ENCODE data around the gene TMPRSS9. TPM values are rescaled to one million over a fixed set of nuclear protein-coding genes. Genes with fewer than 3 reads are reported as not detected.
"Not testable (repeated sequence)": the region's sequence is repeated elsewhere in the genome, so short reads cannot be mapped to it uniquely, and the experiment has no call there.

The TMPRSS9 gene
- total RNA-seq, 2 experiments from 2014 or later = not detected

DNA sequence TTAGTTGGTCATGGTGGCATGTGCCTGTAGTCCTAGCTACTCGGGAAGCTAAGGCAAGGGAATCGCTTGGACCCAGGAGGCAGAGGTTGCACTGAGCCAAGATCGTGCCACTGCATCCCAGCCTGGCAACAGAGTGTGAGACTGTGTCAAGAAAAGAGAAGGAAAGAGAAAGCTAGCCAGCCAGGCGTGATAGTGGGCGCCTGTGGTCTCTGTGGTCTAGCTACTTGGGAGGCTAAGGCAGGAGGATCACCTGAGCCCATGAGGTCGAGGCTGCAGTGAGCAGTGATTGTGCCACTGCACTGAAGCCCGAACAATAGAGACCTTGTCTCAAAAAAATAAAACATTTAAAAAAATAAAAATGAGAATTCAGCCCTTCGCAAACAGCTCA lies 34.0 kb downstream of the TMPRSS9 start:
- ChIA-PET CTCF (interaction anchor here (0.8 to 3.6 kb wide), 5 partner anchors 66 to 243 kb away, joined by 3 to 15 read pairs (median 3); partner anchors contain the start of gene LSM7), POLR2A (no interaction called here)
- H3K9me3 Mint-ChIP-seq = no peaks in the 10 kb centered on the region
- H3K27me3 Mint-ChIP-seq = no peaks in the 10 kb centered on the region
- DNase-seq = peak; percentile 48
- peak overlapping the region; percentile 29 for H3K27ac Mint-ChIP-seq
- peaks cover 10% of the 10 kb centered on the region for H3K4me1 Mint-ChIP-seq (ENCODE audit: low read depth)
- H3K36me3 Mint-ChIP-seq = no peaks in the 10 kb centered on the region
- H3K4me3 Mint-ChIP-seq = peak overlapping the region; percentile 59
- intact Hi-C loops (cut with micrococcal nuclease) = loop anchor here (2.0 to 5.0 kb wide), 2 partner anchors 122 to 219 kb away; no protein-coding TSS in a partner anchor

DNA sequence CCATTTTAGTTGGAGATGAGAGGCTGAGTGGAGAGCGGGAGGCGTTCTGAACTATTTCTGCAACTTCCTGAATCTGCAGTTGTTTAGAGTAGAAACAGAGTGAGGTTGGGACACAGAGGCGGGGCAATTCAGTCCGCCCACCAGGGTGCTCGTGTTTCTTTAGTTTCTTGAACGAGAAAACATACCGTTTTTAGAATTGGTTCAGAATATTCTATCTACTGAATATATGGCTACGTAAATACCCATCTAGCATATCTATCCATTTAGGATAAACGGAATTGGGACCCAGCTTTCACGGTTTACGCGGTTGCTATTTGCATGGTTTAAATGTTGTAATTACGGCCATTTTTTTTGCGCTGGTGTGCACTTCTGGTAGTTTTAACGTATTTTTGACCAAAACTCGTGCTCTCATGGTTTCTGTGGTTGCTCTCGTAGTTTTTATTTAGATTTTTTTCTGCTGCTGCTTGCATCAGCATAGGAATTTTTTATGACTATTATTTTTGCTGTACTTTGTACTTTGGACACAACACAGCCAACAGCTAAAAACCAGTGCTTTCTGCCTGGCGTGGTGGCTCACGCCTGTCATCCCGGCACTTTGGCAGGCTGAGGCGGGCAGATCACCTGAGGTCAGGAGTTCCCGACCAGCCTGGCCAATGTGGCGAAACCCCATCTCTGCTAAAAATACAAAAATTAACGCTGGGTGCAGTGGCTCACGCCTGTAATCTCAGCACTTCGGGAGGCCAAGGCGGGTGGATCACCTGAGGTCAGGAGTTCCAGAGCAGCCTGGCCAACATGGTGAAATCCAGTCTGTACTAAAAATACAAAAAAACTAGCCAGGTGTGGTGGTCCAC lies 34.6 kb downstream of the TMPRSS9 start:
- Mint-ChIP-seq H3K27me3 (no peaks in the 10 kb centered on the region), H3K9me3 (no peaks in the 10 kb centered on the region), H3K27ac (no peak overlapping the region), H3K4me1 (ENCODE audit: low read depth) (peaks cover 10% of the 10 kb centered on the region), H3K4me3 (peak overlapping the region; percentile 59), H3K36me3 (no peaks in the 10 kb centered on the region)
- POLR2A ChIA-PET = no interaction called here
- DNase-seq = peak; percentile 31
- CTCF ChIA-PET = interaction anchor here (0.8 to 3.6 kb wide), 5 partner anchors 67 to 242 kb away, joined by 3 to 15 read pairs (median 3); partner anchors contain the start of gene LSM7
- intact Hi-C loops (cut with micrococcal nuclease) = loop anchor here (2.0 to 5.0 kb wide), 2 partner anchors 122 to 218 kb away; no protein-coding TSS in a partner anchor

DNA sequence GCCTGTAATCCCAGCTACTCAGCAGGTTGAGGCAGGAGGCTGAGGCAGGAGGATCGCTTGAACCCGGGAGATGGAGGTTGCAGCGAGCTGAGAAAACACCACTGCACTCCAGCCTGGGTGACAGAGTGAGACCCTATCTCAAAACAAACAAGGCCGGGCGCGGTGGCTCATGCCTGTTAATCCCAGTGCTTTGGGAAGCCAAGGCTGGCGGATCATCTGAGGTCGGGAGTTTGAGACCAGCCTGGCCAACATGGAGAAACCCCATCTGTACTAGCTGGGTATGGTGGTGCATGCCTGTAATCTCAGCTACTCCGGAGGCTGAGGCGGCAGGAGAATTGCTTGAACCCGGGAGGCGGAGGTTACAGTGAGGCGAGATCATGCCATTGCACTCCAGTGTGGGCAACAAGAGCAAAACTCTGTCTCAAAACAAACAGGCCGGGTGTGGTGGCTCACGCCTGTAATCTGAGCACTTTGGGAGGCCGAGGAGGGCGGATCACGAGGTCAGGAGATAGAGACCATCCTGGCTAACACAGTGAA lies 35.3 kb downstream of the TMPRSS9 start:
- POLR2A ChIA-PET = not testable (repeated sequence)

DNA sequence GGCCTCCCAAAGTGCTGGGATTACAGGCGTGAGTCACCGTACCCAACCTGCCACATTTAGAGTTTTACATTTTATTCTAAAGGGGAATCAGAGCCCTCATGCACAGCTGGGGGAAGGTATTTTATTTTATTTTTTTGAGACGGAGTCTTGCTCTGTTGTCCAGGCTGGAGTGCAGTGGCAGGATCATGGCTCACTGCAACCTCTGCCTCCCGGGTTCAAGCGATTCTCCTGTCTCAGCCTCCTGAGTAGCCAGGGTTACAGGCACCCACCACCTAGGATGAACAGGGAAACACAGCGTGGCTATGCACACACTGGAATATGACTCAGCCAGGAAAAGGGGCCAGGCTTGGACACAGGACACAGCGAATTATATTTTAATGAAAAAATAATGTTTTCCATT lies 37.1 kb downstream of the TMPRSS9 start:
- H3K36me3 Mint-ChIP-seq; H3K27ac Mint-ChIP-seq; H3K27me3 Mint-ChIP-seq; H3K9me3 Mint-ChIP-seq; H3K4me3 Mint-ChIP-seq; intact Hi-C loops (cut with micrococcal nuclease); POLR2A ChIA-PET; H3K4me1 Mint-ChIP-seq (ENCODE audit: low read depth); DNase-seq: not testable (repeated sequence)
- CTCF ChIA-PET = interaction anchor here (0.7 kb wide), 2 partner anchors 211 to 261 kb away, joined by 3 read pairs; no protein-coding TSS in a partner anchor

More for the DNA sequence above, 35.3 kb downstream of the TMPRSS9 start:
- intact Hi-C loops (cut with micrococcal nuclease) = loop anchor here (2.0 kb wide), 1 partner anchor 217 kb away; no protein-coding TSS in a partner anchor
- H3K4me3 Mint-ChIP-seq, DNase-seq, H3K9me3 Mint-ChIP-seq, H3K36me3 Mint-ChIP-seq, H3K27me3 Mint-ChIP-seq, H3K27ac Mint-ChIP-seq, CTCF ChIA-PET: not testable (repeated sequence)
- peaks cover 10% of the 10 kb centered on the region for H3K4me1 Mint-ChIP-seq (ENCODE audit: low read depth)

DNA sequence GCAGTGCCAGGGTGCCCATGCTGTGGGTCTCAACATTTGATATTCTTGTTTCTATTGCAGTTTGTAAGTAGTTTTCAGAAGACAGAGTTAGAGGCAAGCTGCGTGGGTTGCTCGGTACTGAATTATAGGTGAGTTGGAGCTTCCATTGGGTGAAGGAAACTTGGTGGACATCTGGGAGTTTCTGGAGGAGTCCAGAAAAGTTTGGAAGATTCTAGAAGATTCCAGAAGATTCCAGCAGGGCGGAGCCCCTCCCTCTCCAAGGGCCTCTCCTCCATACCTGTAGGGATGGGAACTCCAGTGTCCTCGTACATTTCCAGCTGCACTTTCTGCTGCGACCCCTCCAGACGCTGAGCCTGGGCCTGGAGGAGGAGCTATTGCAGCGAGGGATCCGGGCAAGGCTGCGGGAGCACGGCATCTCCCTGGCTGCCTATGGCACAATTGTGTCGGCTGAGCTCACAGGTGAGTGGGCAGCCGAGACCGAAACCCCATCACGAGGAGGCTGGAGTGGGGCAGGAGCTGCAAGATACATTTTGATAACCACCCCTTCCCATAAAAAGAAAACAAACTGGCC lies 38.8 kb downstream of the TMPRSS9 start:
- Mint-ChIP-seq H3K36me3 (no peaks in the 10 kb centered on the region), H3K27me3 (no peaks in the 10 kb centered on the region), H3K27ac (no peak overlapping the region), H3K4me3 (no peak overlapping the region), H3K4me1 (ENCODE audit: low read depth) (peaks cover 8% of the 10 kb centered on the region), H3K9me3 (no peaks in the 10 kb centered on the region)
- intact Hi-C loops (cut with micrococcal nuclease) = no loop called here
- POLR2A ChIA-PET = no interaction called here
- CTCF ChIA-PET = no interaction called here
- DNase-seq = no peak

DNA sequence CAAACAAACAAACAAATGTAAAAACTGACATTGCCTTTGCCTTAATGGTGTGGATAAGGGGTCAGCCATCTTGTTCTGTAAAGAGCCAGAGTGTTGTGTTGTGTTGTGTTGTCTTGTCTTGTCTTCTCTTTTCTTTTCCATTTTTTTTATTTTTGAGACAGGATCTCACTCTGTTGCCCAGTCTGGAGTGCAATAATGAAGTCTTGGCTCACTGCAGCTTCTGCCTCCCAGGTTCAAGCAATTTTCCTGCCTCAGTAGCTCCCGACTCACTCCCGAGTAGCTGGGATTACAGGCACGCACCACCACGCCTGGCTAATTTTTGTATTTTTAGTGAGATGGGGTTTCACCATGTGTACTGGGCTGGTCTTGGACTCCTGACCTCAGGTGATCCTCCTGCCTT lies 39.5 kb downstream of the TMPRSS9 start:
- H3K36me3 Mint-ChIP-seq = no peaks in the 10 kb centered on the region
- H3K9me3 Mint-ChIP-seq = no peaks in the 10 kb centered on the region
- H3K27me3 Mint-ChIP-seq = no peaks in the 10 kb centered on the region
- peaks cover 3% of the 10 kb centered on the region for H3K4me1 Mint-ChIP-seq (ENCODE audit: low read depth)
- no peak overlapping the region for H3K4me3 Mint-ChIP-seq
- POLR2A ChIA-PET = no interaction called here
- H3K27ac Mint-ChIP-seq = no peak overlapping the region
- intact Hi-C loops (cut with micrococcal nuclease) = no loop called here
- DNase-seq = no peak
- CTCF ChIA-PET = no interaction called here

DNA sequence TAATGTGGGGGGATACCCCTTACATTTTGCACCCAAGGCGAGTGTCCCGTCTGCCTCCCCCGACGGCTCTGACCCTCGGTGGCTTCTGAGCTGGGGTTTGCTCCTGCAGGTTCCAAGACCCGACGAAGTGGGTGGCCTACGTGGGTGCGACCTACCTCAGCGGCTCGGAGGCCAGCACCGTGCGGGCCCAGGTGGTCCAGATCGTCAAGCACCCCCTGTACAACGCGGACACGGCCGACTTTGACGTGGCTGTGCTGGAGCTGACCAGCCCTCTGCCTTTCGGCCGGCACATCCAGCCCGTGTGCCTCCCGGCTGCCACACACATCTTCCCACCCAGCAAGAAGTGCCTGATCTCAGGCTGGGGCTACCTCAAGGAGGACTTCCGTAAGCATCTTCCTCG lies 48.2 kb downstream of the TMPRSS9 start:
- ChIA-PET CTCF (interaction anchor here (1.3 kb wide), 1 partner anchor 16 kb away, joined by 3 read pairs; no protein-coding TSS in a partner anchor), POLR2A (no interaction called here)
- Mint-ChIP-seq H3K4me1 (ENCODE audit: low read depth) (no peaks in the 10 kb centered on the region), H3K27me3 (peaks cover 2% of the 10 kb centered on the region), H3K4me3 (no peak overlapping the region), H3K27ac (no peak overlapping the region), H3K36me3 (no peaks in the 10 kb centered on the region), H3K9me3 (no peaks in the 10 kb centered on the region)
- intact Hi-C loops (cut with micrococcal nuclease) = no loop called here
- DNase-seq = no peak

DNA sequence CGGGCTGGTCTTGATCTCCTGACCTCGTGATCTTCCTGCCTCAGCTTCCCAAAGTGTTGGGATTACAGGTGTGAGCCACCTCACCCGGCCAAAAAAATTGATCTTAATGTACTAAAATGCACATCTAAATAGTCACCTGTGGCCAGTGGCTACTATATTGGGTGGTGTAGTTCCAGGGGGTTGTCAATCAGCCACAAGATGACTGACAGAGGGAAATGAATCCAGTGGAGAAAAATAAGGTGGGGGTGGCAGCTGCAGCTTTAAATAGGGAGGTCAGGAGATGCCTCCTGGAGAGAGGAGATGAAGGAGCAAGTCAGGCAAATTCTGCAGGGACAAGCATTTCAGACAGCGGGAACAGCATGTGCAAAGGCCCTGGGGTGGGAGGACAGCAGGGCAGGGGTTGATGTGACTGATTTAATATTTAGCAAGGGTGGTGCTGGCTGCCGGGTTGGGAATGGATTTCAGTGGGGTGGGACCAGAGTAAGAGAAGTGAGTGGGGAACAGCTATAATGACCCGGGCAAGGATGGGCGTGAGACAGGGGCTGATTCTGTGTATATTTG lies 49.4 kb downstream of the TMPRSS9 start:
- H3K27ac Mint-ChIP-seq = no peak overlapping the region
- no peak for DNase-seq
- peak overlapping the region; percentile 3 for H3K4me3 Mint-ChIP-seq
- no peaks in the 10 kb centered on the region for H3K9me3 Mint-ChIP-seq
- no peaks in the 10 kb centered on the region for H3K36me3 Mint-ChIP-seq
- ChIA-PET CTCF (no interaction called here), POLR2A (no interaction called here)
- intact Hi-C loops (cut with micrococcal nuclease) = no loop called here
- H3K4me1 Mint-ChIP-seq (ENCODE audit: low read depth) = no peaks in the 10 kb centered on the region
- H3K27me3 Mint-ChIP-seq = peaks cover 2% of the 10 kb centered on the region

DNA sequence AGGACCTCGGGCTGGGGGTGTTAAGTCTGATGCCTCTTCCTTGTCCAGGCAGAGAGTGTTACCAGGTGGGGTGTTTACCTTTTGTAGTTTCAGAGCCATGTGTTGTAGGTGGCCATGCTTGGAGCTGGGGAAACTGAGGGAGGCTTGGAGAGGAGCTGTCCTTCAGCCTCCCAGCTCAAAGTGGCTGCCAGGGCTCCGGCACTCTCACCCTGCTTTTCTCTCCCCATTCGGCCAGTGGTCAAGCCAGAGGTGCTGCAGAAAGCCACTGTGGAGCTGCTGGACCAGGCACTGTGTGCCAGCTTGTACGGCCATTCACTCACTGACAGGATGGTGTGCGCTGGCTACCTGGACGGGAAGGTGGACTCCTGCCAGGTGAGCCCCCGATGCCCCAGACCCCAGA lies 50.0 kb downstream of the TMPRSS9 start:
- intact Hi-C loops (cut with micrococcal nuclease) = no loop called here
- ChIA-PET POLR2A (no interaction called here), CTCF (no interaction called here)

DNA sequence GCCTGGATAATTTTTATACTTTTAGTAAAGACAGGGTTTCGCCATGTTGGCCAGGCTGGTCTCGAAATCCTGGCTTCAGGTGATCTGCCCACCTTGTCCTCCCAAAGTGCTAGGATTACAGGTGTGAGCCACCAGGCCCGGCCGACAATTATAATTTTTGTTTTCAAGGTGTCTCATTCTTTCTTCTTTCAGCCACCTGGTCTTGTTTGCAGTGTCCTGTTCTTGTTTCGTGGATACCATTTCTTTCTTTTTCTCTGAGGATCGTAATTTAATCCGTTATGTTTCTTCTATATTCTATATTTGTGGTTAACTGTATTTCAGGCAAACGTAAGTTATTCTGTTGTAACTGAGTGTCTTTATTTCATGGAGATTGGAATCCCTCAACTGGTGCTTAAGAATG lies 51.6 kb downstream of the TMPRSS9 start:
- Mint-ChIP-seq H3K27ac (no peak overlapping the region), H3K36me3 (no peaks in the 10 kb centered on the region), H3K4me3 (no peak overlapping the region), H3K9me3 (no peaks in the 10 kb centered on the region), H3K4me1 (ENCODE audit: low read depth) (no peaks in the 10 kb centered on the region), H3K27me3 (peaks cover 2% of the 10 kb centered on the region)
- intact Hi-C loops (cut with micrococcal nuclease) = no loop called here
- POLR2A ChIA-PET = no interaction called here
- CTCF ChIA-PET = interaction anchor here (0.8 kb wide), 2 partner anchors 200 to 256 kb away, joined by 4 read pairs; no protein-coding TSS in a partner anchor
- no peak for DNase-seq

More for the DNA sequence above, 50.0 kb downstream of the TMPRSS9 start:
- Mint-ChIP-seq H3K27ac (no peak overlapping the region), H3K4me3 (no peak overlapping the region), H3K4me1 (ENCODE audit: low read depth) (no peaks in the 10 kb centered on the region), H3K27me3 (peaks cover 2% of the 10 kb centered on the region), H3K9me3 (no peaks in the 10 kb centered on the region), H3K36me3 (no peaks in the 10 kb centered on the region)
- DNase-seq = no peak

DNA sequence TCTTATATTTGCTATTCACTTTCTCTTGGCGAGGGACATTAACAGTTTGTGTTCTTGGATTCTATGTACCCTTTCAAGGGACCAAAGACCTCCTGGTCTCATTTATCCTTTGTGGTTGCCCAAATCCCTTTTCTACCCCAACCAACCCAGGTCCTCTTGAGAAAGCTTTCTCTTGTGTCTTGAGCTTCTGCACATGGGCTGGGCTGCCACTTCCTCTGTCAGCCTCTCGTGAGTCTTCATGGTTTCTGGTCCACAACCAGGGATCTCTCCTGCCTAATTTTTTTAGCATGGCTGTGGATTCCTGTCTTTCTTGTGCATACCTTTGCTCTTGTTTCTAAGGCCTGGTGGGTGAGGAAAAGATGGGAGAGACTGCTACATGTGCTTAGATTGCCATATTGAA lies 52.4 kb downstream of the TMPRSS9 start:
- Mint-ChIP-seq H3K4me1 (ENCODE audit: low read depth) (no peaks in the 10 kb centered on the region), H3K36me3 (no peaks in the 10 kb centered on the region), H3K27me3 (peaks cover 2% of the 10 kb centered on the region), H3K4me3 (no peak overlapping the region), H3K27ac (no peak overlapping the region), H3K9me3 (no peaks in the 10 kb centered on the region)
- ChIA-PET CTCF (no interaction called here), POLR2A (interaction anchor here (0.6 kb wide), 1 partner anchor 287 kb away, joined by 5 read pairs; no protein-coding TSS in a partner anchor)
- no peak for DNase-seq
- intact Hi-C loops (cut with micrococcal nuclease) = no loop called here

DNA sequence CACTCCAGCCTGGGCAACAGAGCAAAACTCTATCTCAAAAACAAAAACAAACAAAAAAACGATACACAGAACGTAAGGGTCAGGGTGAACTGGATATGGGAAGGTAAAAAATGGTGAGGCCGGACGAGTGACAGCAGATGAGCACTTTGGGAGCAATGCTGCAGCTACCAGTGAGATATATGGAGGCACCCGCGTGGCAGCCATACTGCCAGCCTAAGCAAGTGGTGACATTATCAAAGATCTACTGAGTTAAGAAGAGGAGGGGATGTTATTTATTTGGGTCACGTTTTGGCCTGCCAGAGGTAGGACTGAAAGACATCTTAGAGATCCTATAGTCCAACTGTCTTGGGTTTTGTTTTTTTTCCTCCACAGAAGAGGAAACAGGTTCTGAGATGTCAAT lies 53.1 kb downstream of the TMPRSS9 start:
- POLR2A ChIA-PET = no interaction called here
- Mint-ChIP-seq H3K4me1 (ENCODE audit: low read depth) (no peaks in the 10 kb centered on the region), H3K4me3 (no peak overlapping the region), H3K27me3 (peaks cover 2% of the 10 kb centered on the region), H3K27ac (no peak overlapping the region), H3K9me3 (no peaks in the 10 kb centered on the region), H3K36me3 (peaks cover 5% of the 10 kb centered on the region)
- intact Hi-C loops (cut with micrococcal nuclease) = no loop called here
- CTCF ChIA-PET = no interaction called here
- no peak for DNase-seq

Measured in activated CD4-positive, alpha-beta memory T cell treated with anti-CD3 and anti-CD28 coated beads for 36 hours (primary cell).